GM12878 (cell line): ENCODE measurements around the gene INHBE. TPM values are rescaled to one million over a fixed set of nuclear protein-coding genes. Genes with fewer than 3 reads are reported as not detected.
A peak's percentile ranks its signal among the peaks of the same experiment; 100 is the strongest.

Experiments used
- ASH2L ChIP-seq: fragments of 300-600, 200-600 bp; sonication (generic); IDR thresholded peaks from 2 replicates; pipeline ENCODE4 v1.6.1; 2017; ENCODE audit warnings: low read depth, mild to moderate bottlenecking, borderline replicate concordance
- HDAC2 ChIP-seq: fragments of 200-600 bp; sonication (generic); IDR thresholded peaks from 2 replicates; pipeline ENCODE4 v1.6.1; 2017
- HDAC6 ChIP-seq: fragments of 200-600 bp; sonication (generic); IDR thresholded peaks from one replicate; pipeline ENCODE4 v1.8.0; 2017; ENCODE audit warnings: antibody characterized with exemption; ENCODE audit not compliant: unreplicated experiment
- MYC ChIP-seq: IDR thresholded peaks from 2 replicates; pipeline ENCODE4 v1.6.1; 2011; ENCODE audit warnings: mild to moderate bottlenecking, low read length, moderate library complexity, inconsistent platforms; ENCODE audit not compliant: insufficient read depth, insufficient replicate concordance, insufficient read length, severe bottlenecking
- PAX8 ChIP-seq: fragments of 450-650 bp; IDR thresholded peaks from 2 replicates; pipeline ENCODE4 v1.6.1; 2017; ENCODE audit warnings: mild to moderate bottlenecking, moderate library complexity
- RAD21 ChIP-seq: IDR thresholded peaks from 2 replicates; pipeline ENCODE4 v1.6.1; 2011; ENCODE audit warnings: mild to moderate bottlenecking, low read depth, low read length, moderate library complexity; ENCODE audit not compliant: insufficient read depth
- SMAD1 ChIP-seq: fragments of 450-650 bp; IDR thresholded peaks from 2 replicates; pipeline ENCODE4 v1.6.1; 2018; ENCODE audit warnings: mild to moderate bottlenecking, low read depth; ENCODE audit not compliant: partially characterized antibody
- SREBF1 ChIP-seq: IDR thresholded peaks from 2 replicates; pipeline ENCODE4 v1.6.1; 2012; ENCODE audit warnings: mild to moderate bottlenecking, low read length
- SRF ChIP-seq, 2 experiments: IDR thresholded peaks; 2 replicates each; pipeline ENCODE4 v1.6.1; 2011; ENCODE audit warnings: low read depth in 2 of 2, low read length in 2 of 2, mild to moderate bottlenecking in 1 of 2, moderate library complexity in 1 of 2
- TARDBP ChIP-seq: IDR thresholded peaks from 2 replicates; pipeline ENCODE4 v1.6.1; 2016; ENCODE audit warnings: borderline replicate concordance
- polyA plus RNA-seq, 11 experiments: library from polyadenylated mRNA; depleted of rRNA in 4 of 11; unstranded in 6 of 11; stranded (reverse) in 5 of 11; fragments of >200 nt; fragmentation: Nextera tagmentation in 4 of 11; fragmentation: Illumina TruSeq in 1 of 11; extraction: Ambion mirVana in 4 of 11; extraction: Trizol in 1 of 11; gene quantifications; 1 replicate in 1 of 11; 2 replicates in 10 of 11; pipeline versions ENCODE4 v1.2.1 to v1.2.3, GENCODE V29; 2011 to 2016; ENCODE audit warnings: inconsistent platforms in 2 of 11, missing spikeins in 2 of 11, low read depth in 1 of 11
- total RNA-seq, 4 experiments: library from RNA; depleted of rRNA in 3 of 4; stranded (reverse); fragments of >200 nt in 3 of 4; fragmentation: Illumina TruSeq in 1 of 4; extraction: Trizol in 1 of 4; gene quantifications; 2 replicates each; pipeline versions ENCODE4 v1.2.1 to v1.2.3, GENCODE V29; 2013 to 2021
- TF ChIP-seq, protein P1 (sequence below): fragments of 450-650 bp; IDR thresholded peaks from 2 replicates; pipeline ENCODE4 v1.6.1; 2014; ENCODE audit warnings: mild to moderate bottlenecking

The INHBE gene
- total and polyA plus RNA-seq, 10 of the 15 experiments (the other 5 are each of a cell fraction or from before 2014, with no cell fraction given) = 0.09 to 2.5 (median 0.37) TPM

DNA sequence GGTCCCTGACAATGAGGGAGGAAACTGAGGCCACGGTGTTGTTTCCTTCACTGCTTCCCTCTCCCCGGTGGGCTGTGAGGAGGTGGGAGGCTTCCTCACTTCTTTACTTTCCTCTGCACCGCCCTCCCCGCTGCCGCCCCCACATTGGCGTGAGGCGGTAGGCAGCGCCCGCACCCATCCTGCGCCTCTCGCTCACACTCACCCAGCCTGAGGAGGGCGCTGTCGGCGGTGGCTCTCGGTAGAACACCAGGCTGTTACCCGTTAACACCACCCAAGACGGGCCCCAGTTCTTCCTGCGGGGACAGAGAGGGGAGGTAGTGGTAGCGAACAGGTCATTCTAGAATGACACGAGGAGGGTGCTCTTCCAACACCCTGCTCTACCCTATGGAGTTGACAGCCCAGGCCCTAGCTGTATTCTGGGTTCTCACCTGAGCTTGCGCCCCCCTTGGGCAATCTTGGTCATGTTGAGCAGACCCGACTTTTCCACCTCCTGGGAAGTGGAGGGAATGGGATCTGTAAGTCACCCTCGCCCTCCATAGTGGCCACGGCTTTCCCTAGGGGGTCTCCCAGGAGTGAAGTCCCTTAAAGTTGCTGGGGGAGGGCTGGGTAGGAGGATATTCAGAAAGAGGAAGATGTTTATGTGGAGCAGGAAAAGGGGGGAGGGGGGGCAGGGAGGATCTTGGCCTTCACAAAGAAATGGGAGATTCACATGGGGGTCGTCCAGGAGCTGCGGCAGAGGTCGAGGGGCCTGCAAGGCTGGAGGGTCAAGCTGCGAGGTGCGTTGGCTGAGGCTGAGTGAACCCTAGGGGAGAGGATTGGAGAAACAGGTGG is 21.3 kb downstream of the INHBE start (continued):
- TF ChIP-seq MYC (no peak), SMAD1 (peak; percentile 34), RAD21 (peak; percentile 43), TARDBP (no peak), SRF (IDR thresholded peaks at IDR 0.05; ENCODE audit: low read depth in 2 of 2, low read length in 2 of 2) (no peak), HDAC6 (no peak), SREBF1 (no peak), HDAC2 (no peak), ASH2L (no peak), PAX8 (no peak)
- TF ChIP-seq, protein P1, sequence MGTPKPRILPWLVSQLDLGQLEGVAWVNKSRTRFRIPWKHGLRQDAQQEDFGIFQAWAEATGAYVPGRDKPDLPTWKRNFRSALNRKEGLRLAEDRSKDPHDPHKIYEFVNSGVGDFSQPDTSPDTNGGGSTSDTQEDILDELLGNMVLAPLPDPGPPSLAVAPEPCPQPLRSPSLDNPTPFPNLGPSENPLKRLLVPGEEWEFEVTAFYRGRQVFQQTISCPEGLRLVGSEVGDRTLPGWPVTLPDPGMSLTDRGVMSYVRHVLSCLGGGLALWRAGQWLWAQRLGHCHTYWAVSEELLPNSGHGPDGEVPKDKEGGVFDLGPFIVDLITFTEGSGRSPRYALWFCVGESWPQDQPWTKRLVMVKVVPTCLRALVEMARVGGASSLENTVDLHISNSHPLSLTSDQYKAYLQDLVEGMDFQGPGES = no peak
- TF ChIP-seq, all 136 proteins: peak for 36
